Measurements from ENCODE around the gene GIT2. TPM values are rescaled to one million over a fixed set of nuclear protein-coding genes. Genes with fewer than 3 reads are reported as not detected.
A peak's percentile ranks its signal among the peaks of the same experiment; 100 is the strongest.

Gene GIT2
- total and polyA plus RNA-seq, 2 of the 13 experiments (the other 11 are each of a cell fraction or from before 2014, with no cell fraction given), result 18.4 to 19.8 TPM

DNA sequence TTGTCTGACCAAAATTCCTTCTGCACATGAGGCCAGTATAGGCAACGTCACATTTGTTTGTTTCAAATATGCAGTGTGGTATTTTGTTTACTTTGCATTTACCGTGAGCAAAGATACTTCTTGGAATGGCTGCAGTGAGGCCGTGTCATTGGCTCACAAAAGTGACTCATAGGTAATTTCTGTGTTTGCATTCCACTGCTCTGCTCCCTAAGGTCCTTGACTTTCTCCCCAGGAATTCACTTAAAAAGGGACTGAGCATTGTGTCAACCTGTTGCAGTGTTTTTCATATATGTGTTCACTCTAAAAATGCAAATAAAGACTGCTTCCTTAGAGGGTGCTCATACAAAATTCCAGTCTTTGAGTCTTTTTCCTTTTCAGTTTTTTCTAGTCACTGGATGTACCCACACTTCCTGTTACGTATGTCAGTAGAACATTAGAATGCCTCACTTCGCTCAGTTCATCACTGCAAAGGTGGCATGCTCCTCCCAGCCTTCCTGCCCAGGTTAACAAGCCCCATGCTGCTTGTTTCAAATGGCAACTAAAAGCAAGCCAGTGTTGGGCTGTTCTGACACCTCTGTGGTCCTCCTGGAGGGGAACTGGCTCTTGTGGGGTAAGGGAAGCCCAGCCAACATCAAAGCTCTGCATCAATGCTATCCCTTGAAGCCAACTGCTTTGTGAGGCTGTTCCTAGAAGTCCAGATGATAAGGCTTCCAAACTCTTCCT is 43.1 kb upstream of the GIT2 start (continued):
- TF ChIP-seq, protein P1, sequence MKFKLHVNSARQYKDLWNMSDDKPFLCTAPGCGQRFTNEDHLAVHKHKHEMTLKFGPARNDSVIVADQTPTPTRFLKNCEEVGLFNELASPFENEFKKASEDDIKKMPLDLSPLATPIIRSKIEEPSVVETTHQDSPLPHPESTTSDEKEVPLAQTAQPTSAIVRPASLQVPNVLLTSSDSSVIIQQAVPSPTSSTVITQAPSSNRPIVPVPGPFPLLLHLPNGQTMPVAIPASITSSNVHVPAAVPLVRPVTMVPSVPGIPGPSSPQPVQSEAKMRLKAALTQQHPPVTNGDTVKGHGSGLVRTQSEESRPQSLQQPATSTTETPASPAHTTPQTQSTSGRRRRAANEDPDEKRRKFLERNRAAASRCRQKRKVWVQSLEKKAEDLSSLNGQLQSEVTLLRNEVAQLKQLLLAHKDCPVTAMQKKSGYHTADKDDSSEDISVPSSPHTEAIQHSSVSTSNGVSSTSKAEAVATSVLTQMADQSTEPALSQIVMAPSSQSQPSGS (CRISPR knock-in tag; IDR thresholded peaks at IDR 0.05), result peak; percentile 93
- 0 out of 2 replicates have a peak, but pooled peaks have one; percentile 49 for TF ChIP-seq ZNF264 (CRISPR knock-in tag; IDR thresholded peaks at IDR 0.05)
- TF ChIP-seq, protein P2, sequence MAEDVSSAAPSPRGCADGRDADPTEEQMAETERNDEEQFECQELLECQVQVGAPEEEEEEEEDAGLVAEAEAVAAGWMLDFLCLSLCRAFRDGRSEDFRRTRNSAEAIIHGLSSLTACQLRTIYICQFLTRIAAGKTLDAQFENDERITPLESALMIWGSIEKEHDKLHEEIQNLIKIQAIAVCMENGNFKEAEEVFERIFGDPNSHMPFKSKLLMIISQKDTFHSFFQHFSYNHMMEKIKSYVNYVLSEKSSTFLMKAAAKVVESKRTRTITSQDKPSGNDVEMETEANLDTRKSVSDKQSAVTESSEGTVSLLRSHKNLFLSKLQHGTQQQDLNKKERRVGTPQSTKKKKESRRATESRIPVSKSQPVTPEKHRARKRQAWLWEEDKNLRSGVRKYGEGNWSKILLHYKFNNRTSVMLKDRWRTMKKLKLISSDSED (CRISPR knock-in tag; IDR thresholded peaks at IDR 0.05), result no peak
- TF ChIP-seq GMEB2 (CRISPR knock-in tag; IDR thresholded peaks at IDR 0.05; ENCODE audit: low read depth), result no peak
- TF ChIP-seq GMEB1 (CRISPR knock-in tag; IDR thresholded peaks at IDR 0.05; ENCODE audit: borderline replicate concordance), result no peak
- 0 out of 2 replicates have a peak, but pooled peaks have one; percentile 24 for TF ChIP-seq HNF1A (IDR thresholded peaks at IDR 0.05; ENCODE audit: low read depth)
- TF ChIP-seq HNF1A (CRISPR knock-in tag; IDR thresholded peaks at IDR 0.05; ENCODE audit: borderline replicate concordance), result peak; percentile 26; the same call in 1 of the 2 replicates
- peak; percentile 89 for TF ChIP-seq SAP130 (CRISPR knock-in tag; IDR thresholded peaks at IDR 0.05; ENCODE audit: low read depth)
- peak; percentile 78 for TF ChIP-seq RXRB (CRISPR knock-in tag; IDR thresholded peaks at IDR 0.05; ENCODE audit: borderline replicate concordance)
- no peak for TF ChIP-seq ZNF333 (CRISPR knock-in tag; IDR thresholded peaks at IDR 0.05; ENCODE audit: borderline replicate concordance)
- TF ChIP-seq SALL1 (CRISPR knock-in tag; IDR thresholded peaks at IDR 0.05), result peak; percentile 78
- no peak for TF ChIP-seq ZNF768 (CRISPR knock-in tag; IDR thresholded peaks at IDR 0.05)
- TF ChIP-seq, protein P3, sequence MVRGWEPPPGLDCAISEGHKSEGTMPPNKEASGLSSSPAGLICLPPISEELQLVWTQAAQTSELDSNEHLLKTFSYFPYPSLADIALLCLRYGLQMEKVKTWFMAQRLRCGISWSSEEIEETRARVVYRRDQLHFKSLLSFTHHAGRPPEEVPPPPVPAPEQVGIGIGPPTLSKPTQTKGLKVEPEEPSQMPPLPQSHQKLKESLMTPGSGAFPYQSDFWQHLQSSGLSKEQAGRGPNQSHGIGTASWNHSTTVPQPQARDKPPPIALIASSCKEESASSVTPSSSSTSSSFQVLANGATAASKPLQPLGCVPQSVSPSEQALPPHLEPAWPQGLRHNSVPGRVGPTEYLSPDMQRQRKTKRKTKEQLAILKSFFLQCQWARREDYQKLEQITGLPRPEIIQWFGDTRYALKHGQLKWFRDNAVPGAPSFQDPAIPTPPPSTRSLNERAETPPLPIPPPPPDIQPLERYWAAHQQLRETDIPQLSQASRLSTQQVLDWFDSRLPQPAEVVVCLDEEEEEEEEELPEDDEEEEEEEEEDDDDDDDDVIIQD (CRISPR knock-in tag; IDR thresholded peaks at IDR 0.05; ENCODE audit: low read depth), result peak; percentile 34; the same call in 1 of the 2 replicates
- no peak for TF ChIP-seq FOXC1 (CRISPR knock-in tag; IDR thresholded peaks at IDR 0.05; ENCODE audit: borderline replicate concordance)
- peak; percentile 53; the same call in 1 of the 2 replicates for TF ChIP-seq SPEN (CRISPR knock-in tag; IDR thresholded peaks at IDR 0.05; ENCODE audit: low read depth)
- no peak for TF ChIP-seq ZNF33B (CRISPR knock-in tag; IDR thresholded peaks at IDR 0.05)

All from HepG2 (cell line).